Keratinocyte (primary cell): ENCODE measurements around the gene IL31RA.

Source experiments
- CTCF ChIP-seq, 3 experiments: IDR thresholded peaks in 1 of 3; conservative IDR thresholded peaks in 1 of 3; optimal IDR thresholded peaks in 1 of 3; 2 replicates in 2 of 3; 3 replicates in 1 of 3; pipeline versions ENCODE3 to v1.5.1; 2011; ENCODE audit warnings: low read length in 3 of 3, mild to moderate bottlenecking in 3 of 3, moderate library complexity in 2 of 3, control low read depth in 1 of 3, inconsistent platforms in 1 of 3; ENCODE audit not compliant: insufficient read depth in 2 of 3; ENCODE audit errors: extremely low read depth in 1 of 3
- EZH2 ChIP-seq: IDR thresholded peaks from one replicate; pipeline ENCODE4 v1.6.1; 2012; ENCODE audit warnings: inconsistent platforms, mild to moderate bottlenecking, low read length, moderate library complexity

GRCh38 chr5:55841976-55842375 is 9.2 kb upstream of the IL31RA start:
- no peak for TF ChIP-seq EZH2
- TF ChIP-seq CTCF (optimal IDR thresholded peaks at IDR 0.05 in 1 of 3, IDR thresholded peaks at IDR 0.05 in 1 of 3, conservative IDR thresholded peaks at IDR 0.05 in 1 of 3; ENCODE audit: extremely low read depth in 1 of 3, insufficient read depth in 2 of 3, low read length in 3 of 3), result no peak
